Stimulated activated CD4-positive, alpha-beta T cell treated with anti-CD3 and anti-CD28 coated beads, Interleukin-1b, Interleukin-23, amount 100 ng/mL, for 48 hours (primary cell): ENCODE results near the gene SLMAP.
A peak's percentile ranks its signal among the peaks of the same experiment; 100 is the strongest.

Source experiments
- DNase-seq: peaks from one replicate; pipeline ENCODE4 v3.0.0-alpha.2; 2020

SLMAP gene

DNA sequence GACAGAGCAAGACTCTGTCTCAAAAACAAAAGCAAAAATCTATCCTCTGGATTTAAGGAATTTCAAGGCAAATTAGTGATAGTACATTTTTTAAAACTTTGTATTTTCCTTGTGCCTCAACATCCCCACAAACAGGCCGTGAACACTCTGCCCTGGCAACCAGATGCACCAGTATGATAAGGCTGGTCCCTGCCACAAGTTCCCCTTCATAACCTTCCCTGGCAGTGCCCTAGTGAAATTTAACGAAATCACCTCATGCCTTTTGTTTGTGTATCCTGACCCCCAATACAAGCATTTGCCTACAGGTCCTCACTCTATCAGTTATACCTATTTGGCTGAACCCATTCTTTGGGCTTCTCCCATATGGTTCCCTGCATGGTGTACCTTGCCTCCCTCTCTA, 144.7 kb downstream of the SLMAP start:
- no peak for DNase-seq

- no peak for DNase-seq
Measured at GRCh38 chr3:57903124-57903890, 147.2 kb downstream of the SLMAP start.

GRCh38 chr3:57910990-57911389, 154.9 kb downstream of the SLMAP start:
- peak; percentile 10 for DNase-seq

DNA sequence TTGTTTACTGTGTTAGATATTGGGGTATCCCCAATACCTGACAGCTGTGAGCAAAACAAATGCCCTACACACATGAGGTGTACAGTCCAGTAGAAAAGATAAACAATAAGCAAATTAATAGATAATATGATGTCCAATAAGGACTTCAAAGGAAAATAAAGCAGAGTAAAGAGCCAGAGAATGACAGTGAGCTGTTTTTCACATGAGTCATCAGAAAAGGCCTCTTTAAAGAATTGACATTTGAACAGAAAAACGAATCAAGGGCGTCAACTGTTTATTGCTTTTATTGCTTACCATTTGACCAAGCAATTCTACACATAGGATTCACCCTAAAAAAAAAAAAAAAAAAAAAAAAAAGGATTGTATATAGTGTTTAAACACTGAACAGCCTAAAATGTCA, 155.5 kb downstream of the SLMAP start:
- DNase-seq: no peak

DNA sequence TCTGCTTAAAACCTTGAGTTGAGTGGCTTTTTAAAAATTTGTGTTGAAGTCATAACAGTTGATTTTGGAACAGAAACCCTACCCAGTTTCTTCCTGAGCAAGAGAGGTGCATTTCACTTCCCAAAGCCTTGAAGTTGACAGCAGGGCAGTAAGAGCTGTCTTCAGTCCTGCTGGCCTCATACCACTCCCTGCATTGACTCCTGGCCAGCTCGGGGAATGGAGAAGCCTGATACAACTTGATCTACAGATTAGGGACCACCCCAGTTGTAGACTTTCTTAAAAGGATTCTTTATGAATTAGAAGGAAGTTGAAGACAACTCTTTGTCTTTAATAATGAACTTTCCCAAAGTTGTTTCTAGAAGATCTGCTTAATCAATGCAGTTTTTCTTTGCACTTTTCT, 161.5 kb downstream of the SLMAP start:
- no peak for DNase-seq

DNA sequence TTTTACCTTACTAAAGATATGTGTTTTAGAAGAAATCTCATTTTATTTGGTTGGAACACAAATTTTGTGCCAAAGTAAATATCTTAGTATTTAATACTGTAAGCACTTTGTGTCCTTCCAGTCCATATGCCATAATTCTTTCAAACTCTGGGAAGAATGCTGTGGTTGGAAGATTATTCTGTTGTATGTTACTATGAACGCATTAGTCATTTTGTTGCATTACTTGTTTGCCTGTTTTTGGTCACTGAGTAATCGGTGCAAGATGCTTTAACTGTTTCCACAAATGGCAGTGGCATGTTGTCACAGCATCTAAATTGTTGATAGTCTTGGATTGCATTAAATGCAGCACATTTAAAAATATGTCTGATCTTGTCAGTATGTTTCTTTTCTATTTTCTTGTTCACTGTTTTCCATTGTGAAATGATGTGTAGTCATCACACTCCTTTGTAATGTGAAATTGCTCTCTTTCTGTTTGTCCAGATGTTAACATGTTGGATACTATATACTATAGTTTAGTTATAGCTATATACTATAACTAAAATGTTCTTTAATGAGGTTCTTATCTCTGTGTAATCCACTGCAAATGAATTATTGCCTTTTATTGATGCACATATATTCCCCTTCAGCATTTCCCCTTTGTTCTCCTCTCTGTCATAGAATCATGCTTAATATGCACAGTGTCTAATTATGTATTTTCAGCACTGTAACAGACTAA, 162.2 kb downstream of the SLMAP start:
- no peak for DNase-seq

GRCh38 chr3:57919987-57920386, 163.9 kb downstream of the SLMAP start:
- DNase-seq: no peak

DNA sequence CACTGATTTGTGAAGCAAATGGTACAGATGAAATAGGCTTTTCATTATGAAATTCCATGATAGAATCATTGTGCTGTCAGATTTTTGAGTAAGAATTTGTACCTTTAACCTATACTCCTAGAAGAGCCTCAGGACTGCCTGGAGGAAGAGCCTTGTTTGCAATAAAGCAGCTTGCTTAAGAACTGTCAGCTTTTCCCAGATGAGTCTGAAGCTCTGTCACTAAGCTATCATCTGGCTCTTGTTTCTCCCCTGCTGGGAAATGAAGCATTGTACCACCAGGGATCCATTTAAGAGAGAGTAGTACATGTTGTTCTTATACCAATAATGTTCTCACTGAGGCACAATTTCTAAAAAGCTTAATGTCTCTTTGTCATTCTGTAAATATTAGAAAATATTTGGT, 167.0 kb downstream of the SLMAP start:
- DNase-seq: no peak

GRCh38 chr3:57923752-57924151, 167.6 kb downstream of the SLMAP start:
- no peak for DNase-seq

- no peak for DNase-seq
Measured at GRCh38 chr3:57927166-57927565, 171.1 kb downstream of the SLMAP start.

DNA sequence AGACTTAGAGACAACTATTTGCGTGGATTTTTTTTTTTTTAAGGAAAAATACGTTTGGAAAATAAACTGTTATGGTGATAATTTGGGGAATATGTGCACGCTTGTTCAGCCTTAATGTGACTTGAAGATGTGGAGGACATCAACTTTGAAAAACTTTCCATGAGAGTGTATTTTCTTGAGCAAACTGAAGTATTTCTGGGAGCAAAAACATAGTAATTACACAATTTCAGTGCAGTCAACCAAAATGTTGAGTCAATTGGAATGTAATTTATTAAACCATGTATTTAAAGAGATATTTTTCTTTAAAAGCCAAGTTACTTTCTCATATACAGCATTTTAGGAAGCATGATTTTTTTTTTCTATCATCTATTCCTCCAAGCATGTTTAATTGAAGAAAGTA, 171.8 kb downstream of the SLMAP start:
- no peak for DNase-seq

- no peak for DNase-seq
Measured at GRCh38 chr3:57928511-57928910, 172.4 kb downstream of the SLMAP start.

DNA sequence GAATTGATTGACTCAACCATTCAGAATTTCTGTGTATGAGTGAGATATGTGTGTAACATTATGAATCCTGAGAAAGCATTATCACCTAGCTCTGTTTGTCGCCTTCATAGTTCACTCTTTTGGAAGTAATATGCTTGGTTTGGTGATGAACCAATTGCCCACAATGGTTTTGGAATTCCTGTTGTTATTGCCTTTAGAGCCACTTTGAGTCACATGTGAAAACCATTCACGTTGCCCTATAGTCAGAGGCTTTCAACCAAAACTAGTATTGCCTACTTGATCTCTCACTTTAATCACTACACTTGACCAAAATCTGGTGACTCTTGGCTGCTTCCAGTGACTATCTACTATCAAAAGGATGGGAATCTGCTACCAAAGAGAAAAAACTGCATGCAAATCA, 173.9 kb downstream of the SLMAP start:
- no peak for DNase-seq

GRCh38 chr3:57933602-57934001, 177.5 kb downstream of the SLMAP start:
- DNase-seq: no peak

GRCh38 chr3:57934373-57934772, 178.3 kb downstream of the SLMAP start:
- DNase-seq: no peak

DNA sequence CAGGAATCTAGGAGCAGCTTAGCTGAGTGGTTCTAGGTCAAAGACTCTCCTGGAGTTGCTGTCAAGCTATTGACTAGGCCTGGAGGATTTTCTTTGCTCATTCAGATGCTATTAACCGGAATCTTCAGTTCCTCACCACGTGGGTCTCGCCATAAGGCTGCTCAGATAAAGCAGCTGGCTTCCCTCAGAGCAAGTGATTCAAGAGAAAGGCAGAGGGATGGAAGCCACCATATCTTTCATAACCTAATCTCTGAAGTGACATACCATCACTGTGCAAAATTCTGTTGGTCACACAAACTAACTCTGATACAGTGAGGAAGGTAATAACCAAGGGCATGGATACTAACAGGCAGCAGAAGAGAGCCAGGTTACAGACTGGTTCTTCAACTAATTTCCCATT, 179.4 kb downstream of the SLMAP start:
- no peak for DNase-seq

DNA sequence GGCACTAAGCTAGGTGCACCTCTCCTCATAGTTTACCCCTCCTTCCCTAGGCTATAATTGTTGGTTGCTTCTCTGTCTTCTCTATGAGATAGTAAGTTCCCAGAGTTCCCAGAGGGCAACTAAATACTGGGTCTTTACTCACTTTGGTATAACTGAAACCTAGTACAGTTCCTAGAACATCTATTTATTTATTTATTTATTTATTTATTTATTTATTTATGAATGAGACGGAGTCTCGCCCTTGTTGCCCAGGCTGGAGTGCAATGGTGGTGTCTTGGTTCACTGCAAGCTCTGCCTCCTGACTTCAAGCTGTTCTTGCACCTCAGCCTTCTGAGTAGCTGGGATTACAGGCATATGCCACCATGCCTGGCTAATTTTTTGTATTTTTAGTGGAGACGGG, 181.0 kb downstream of the SLMAP start:
- DNase-seq: no peak

DNA sequence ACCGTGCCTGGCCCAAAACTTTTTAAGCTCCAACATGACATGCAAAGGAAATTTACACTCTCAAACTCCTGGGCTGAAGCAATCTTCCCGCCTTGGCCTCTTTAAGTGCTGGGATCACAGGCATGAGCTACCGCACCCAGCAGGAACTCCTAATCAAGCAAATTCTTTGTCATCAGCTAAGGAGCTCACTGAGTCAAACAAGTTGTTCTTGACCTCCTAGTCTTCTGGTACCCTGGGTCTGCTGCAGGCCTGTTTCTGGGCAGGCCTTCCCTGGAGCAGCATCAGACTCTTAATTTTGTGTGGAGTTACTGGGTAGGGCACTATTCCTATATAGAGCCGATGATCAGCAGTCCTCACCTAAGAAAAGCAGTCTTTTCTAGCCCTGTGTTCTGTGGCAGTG, 183.7 kb downstream of the SLMAP start:
- no peak for DNase-seq

- DNase-seq: no peak
Measured at GRCh38 chr3:57942388-57942787, 186.3 kb downstream of the SLMAP start.

- no peak for DNase-seq
Measured at GRCh38 chr3:57942872-57943283, 186.8 kb downstream of the SLMAP start.

GRCh38 chr3:57943525-57944495, 187.7 kb downstream of the SLMAP start:
- DNase-seq: no peak

GRCh38 chr3:57946970-57947381, 190.9 kb downstream of the SLMAP start:
- no peak for DNase-seq

DNA sequence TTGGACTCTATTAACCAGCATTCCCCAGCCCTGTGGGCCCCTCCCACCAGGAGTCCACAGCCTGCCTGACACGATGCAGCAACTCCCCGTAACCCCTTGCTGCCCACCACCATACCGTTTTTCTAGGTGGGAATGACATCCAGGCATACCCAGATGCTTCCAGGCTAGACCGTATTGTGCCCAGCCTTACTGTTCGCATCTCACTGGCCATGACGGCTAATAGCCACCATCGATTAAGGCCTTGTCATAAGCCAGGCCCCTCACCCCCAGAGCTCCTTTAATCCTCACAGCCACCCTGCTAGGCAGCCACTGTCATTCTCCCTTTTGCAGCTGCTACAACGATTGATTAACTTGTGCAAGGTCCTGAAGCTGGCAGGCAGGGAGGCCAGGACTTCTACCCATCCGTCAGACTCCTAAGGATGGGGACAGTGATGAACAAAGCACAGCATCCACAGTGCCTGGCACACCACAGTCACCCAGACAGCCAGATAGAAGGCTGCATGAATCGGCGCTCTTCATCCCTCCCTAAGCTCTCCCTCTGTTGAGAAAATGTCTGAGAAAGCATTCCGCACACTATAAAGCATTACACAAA, 192.1 kb downstream of the SLMAP start:
- DNase-seq: no peak
